ENCODE data around the gene NEBL.

GRCh38 chr10:20834825-20835224 is 62.3 kb downstream of the NEBL start:
- TF ChIP-seq CTCF (conservative IDR thresholded peaks at IDR 0.05; ENCODE audit: low read depth in 2 of 2) (no peak), REST (IDR thresholded peaks at IDR 0.05; ENCODE audit: unreplicated experiment) (no peak), POLR2AphosphoS5 (IDR thresholded peaks at IDR 0.05; ENCODE audit: low read depth) (no peak), NANOG (IDR thresholded peaks at IDR 0.05; ENCODE audit: borderline replicate concordance) (no peak), EZH2phosphoT487 (IDR thresholded peaks at IDR 0.05; ENCODE audit: unreplicated experiment) (no peak), CREB1 (CRISPR knock-in tag; IDR thresholded peaks at IDR 0.05; ENCODE audit: low read depth) (no peak), EZH2 (IDR thresholded peaks at IDR 0.05; ENCODE audit: low read depth, unreplicated experiment) (no peak), STAT1 (IDR thresholded peaks at IDR 0.05; ENCODE audit: unreplicated experiment) (no peak), ETS1 (IDR thresholded peaks at IDR 0.05) (no peak)

Data from GM23338 (cell line).